Osteoblast (primary cell): ENCODE data around the gene CAGE1. TPM values are rescaled to one million over a fixed set of nuclear protein-coding genes. Genes with fewer than 3 reads are reported as not detected.
A peak's percentile ranks its signal among the peaks of the same experiment; 100 is the strongest.

Experiments used
- DNase-seq: peaks from one replicate; pipeline ENCODE4 v3.0.0; 2011; ENCODE audit warnings: low spot score, mixed read lengths; ENCODE audit not compliant: insufficient read length; ENCODE audit errors: missing footprints
- H2AFZ ChIP-seq: 2 replicates; pipeline ENCODE4 v1.6.0; 2011; ENCODE audit warnings: mild to moderate bottlenecking, low read length
- H3K27ac ChIP-seq: 2 replicates; pipeline ENCODE4 v1.5.1; 2011; ENCODE audit warnings: mild to moderate bottlenecking, low read depth, low read length, moderate library complexity
- H3K27me3 ChIP-seq: 2 replicates; pipeline ENCODE4 v1.6.0; 2012; ENCODE audit warnings: mild to moderate bottlenecking, control low read depth, inconsistent platforms, low read length, moderate library complexity; ENCODE audit not compliant: insufficient read depth
- H3K36me3 ChIP-seq: 2 replicates; pipeline ENCODE4 v1.5.1; 2011; ENCODE audit warnings: mild to moderate bottlenecking, low read length, control low read depth, moderate library complexity; ENCODE audit not compliant: insufficient read depth
- H3K4me1 ChIP-seq: 2 replicates; pipeline ENCODE4 v1.5.1; 2011; ENCODE audit warnings: mild to moderate bottlenecking, low read length, control low read depth, moderate library complexity; ENCODE audit not compliant: insufficient read depth
- H3K4me2 ChIP-seq: 2 replicates; pipeline ENCODE4 v1.6.0; 2011; ENCODE audit warnings: mild to moderate bottlenecking, low read length; ENCODE audit not compliant: insufficient read depth
- H3K4me3 ChIP-seq: fragments of 200-600 bp; sonication (generic); 3 replicates; pipeline ENCODE4 v1.5.1; 2012; ENCODE audit warnings: mild to moderate bottlenecking, low read length, inconsistent platforms; ENCODE audit not compliant: insufficient read depth
- H3K79me2 ChIP-seq: 2 replicates; pipeline ENCODE4 v1.6.0; 2012; ENCODE audit warnings: mild to moderate bottlenecking, low read length, control low read depth, inconsistent platforms; ENCODE audit not compliant: insufficient read depth
- H3K9me3 ChIP-seq: 2 replicates; pipeline ENCODE4 v1.5.1; 2011; ENCODE audit warnings: low read depth, low read length, control low read depth
- H4K20me1 ChIP-seq: 2 replicates; pipeline ENCODE4 v1.6.0; 2012; ENCODE audit warnings: mild to moderate bottlenecking, low read length, control low read depth; ENCODE audit not compliant: insufficient read depth
- CTCF ChIP-seq: IDR thresholded peaks from 2 replicates; pipeline ENCODE4 v1.5.1; 2011; ENCODE audit warnings: mild to moderate bottlenecking, low read depth, low read length, moderate library complexity; ENCODE audit errors: extremely low read depth
- total RNA-seq: library from RNA; depleted of rRNA; stranded (reverse); fragments of >200 nt; gene quantifications from 2 replicates; pipeline ENCODE4 v1.2.3, GENCODE V29; 2012

CAGE1 gene
- total RNA-seq, 1 donor: under 0.01 TPM

DNA sequence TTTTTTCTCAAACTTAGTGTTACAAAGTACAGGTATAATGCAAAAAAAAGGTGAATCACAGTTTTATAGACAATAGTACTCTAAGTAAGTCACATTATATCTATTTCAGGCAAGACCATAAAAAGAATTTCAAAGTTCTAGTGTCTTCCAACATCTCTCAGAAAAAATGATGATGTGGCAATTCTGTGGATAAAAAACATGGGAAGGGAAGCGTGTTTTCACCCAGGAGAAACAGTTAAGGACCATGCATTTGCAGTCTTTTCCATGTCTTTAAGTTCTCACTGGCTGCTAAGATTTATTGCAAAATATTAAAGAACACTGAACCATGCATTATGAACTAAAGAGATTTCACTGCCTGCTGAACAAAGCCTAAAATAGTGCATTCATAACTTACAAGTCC lies 78.4 kb downstream of the CAGE1 start:
- no peak for TF ChIP-seq CTCF
- no peaks in the 10 kb centered on the region for H3K27me3 ChIP-seq
- no peak overlapping the region for H2AFZ ChIP-seq
- H3K79me2 ChIP-seq: peaks cover 66% of the 10 kb centered on the region
- peak overlapping the region; percentile 99 for H3K4me3 ChIP-seq
- peaks cover 17% of the 10 kb centered on the region for H4K20me1 ChIP-seq
- peak overlapping the region; percentile 87 for H3K27ac ChIP-seq
- H3K4me2 ChIP-seq: peak overlapping the region; percentile 94
- H3K9me3 ChIP-seq: no peaks in the 10 kb centered on the region
- no peak for DNase-seq
- peaks cover 11% of the 10 kb centered on the region for H3K4me1 ChIP-seq
- peaks cover 33% of the 10 kb centered on the region for H3K36me3 ChIP-seq

DNA sequence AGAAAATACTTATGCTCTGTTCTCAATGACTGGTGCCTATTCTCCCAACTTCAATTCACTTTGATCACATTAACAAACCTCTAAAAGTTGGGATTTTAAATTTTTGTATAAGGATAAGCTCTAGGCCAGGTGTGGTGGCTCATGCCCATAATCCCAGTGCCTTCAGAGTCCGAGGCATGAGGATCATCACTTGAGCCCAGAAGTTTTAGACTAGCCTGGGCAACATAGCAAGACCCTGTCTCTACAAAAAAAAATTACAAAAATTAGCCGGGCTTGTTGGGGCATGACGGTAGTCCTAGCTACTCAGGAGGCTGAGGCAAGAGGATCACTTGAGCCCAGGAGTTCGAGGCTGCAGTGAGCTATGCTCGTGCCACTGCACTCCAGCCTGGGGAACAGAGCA lies 80.5 kb downstream of the CAGE1 start:
- Histone ChIP-seq H3K4me3 (no peak overlapping the region), H4K20me1 (peaks cover 31% of the 10 kb centered on the region), H3K9me3 (no peaks in the 10 kb centered on the region), H3K27ac (peak overlapping the region; percentile 39), H2AFZ (no peak overlapping the region), H3K4me2 (no peak overlapping the region), H3K79me2 (peaks cover 87% of the 10 kb centered on the region), H3K4me1 (peaks cover 11% of the 10 kb centered on the region), H3K27me3 (no peaks in the 10 kb centered on the region), H3K36me3 (peaks cover 53% of the 10 kb centered on the region)
- DNase-seq: no peak
- no peak for TF ChIP-seq CTCF

DNA sequence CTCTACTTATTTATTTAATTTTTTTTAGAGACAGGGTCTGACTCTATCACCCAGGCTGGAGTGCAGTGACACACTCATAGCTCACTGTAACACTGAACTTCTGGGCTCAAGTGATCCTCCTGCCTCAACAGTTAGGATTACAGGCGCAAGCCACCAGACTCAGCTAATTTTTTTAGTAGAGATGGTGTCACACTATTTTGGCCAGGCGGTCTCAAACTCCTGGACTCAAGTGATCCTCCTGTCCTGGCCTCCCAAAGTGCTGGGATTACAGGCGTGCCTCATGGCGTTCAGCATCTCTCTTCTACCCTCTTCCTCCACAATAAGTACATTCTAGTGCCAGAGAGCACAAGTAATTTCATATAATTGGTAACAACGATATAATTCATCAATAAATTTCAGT lies 82.0 kb downstream of the CAGE1 start:
- peaks cover 32% of the 10 kb centered on the region for H4K20me1 ChIP-seq
- H3K27me3 ChIP-seq: no peaks in the 10 kb centered on the region
- H2AFZ ChIP-seq: no peak overlapping the region
- no peaks in the 10 kb centered on the region for H3K9me3 ChIP-seq
- no peak for DNase-seq
- H3K79me2 ChIP-seq: peaks cover 88% of the 10 kb centered on the region
- peaks cover 6% of the 10 kb centered on the region for H3K4me1 ChIP-seq
- TF ChIP-seq CTCF: no peak
- peaks cover 67% of the 10 kb centered on the region for H3K36me3 ChIP-seq
- H3K4me2 ChIP-seq: no peak overlapping the region
- H3K4me3 ChIP-seq: no peak overlapping the region
- no peak overlapping the region for H3K27ac ChIP-seq

DNA sequence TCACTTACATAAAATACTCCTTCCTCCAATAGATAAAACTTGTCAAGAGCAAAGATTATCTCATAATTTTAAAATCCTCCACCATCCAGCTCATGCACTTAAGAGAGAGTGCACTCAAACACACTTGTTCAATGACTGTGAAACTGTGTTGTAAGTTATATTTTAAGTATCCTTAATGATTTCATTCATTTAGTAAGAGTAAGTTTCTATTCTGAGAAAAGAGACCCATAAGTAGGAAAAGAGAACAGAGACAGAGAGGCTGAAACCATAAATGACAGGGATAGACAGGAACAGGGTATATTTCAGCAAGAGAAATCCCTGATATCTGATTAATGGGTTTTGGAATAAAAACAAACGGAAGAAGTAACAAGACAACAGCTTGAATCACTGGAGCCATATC lies 84.7 kb downstream of the CAGE1 start:
- H3K79me2 ChIP-seq: peaks cover 78% of the 10 kb centered on the region
- no peak overlapping the region for H3K4me3 ChIP-seq
- no peaks in the 10 kb centered on the region for H3K27me3 ChIP-seq
- peaks cover 92% of the 10 kb centered on the region for H3K36me3 ChIP-seq
- no peak for DNase-seq
- no peaks in the 10 kb centered on the region for H3K9me3 ChIP-seq
- TF ChIP-seq CTCF: no peak
- no peaks in the 10 kb centered on the region for H3K4me1 ChIP-seq
- no peak overlapping the region for H3K4me2 ChIP-seq
- H3K27ac ChIP-seq: no peak overlapping the region
- H4K20me1 ChIP-seq: peaks cover 25% of the 10 kb centered on the region
- H2AFZ ChIP-seq: no peak overlapping the region
